Measurements from ENCODE around the gene CCDC106.

CCDC106 gene

DNA sequence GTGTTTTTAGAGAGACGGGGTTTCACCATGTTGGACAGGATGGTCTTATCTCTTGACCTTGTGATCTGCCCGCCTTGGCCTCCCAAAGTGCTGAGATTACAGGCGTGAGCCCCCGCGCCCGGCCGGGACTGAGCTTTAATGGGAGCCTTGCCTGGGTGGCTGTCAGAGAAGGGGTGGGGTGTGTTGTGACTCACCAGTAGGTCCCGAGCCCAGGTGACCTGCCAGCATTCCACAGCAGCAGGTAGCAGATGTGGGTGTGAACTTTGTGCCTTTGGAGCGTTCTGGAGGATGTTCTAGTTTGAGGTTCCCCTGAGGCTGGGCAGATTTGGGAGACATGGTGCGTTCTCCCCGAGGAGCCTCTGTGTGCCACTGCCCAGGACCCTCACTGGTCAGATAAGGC, 19.9 kb downstream of the CCDC106 start:
- DNase-seq (ENCODE audit: low spot score) = no peak

DNA sequence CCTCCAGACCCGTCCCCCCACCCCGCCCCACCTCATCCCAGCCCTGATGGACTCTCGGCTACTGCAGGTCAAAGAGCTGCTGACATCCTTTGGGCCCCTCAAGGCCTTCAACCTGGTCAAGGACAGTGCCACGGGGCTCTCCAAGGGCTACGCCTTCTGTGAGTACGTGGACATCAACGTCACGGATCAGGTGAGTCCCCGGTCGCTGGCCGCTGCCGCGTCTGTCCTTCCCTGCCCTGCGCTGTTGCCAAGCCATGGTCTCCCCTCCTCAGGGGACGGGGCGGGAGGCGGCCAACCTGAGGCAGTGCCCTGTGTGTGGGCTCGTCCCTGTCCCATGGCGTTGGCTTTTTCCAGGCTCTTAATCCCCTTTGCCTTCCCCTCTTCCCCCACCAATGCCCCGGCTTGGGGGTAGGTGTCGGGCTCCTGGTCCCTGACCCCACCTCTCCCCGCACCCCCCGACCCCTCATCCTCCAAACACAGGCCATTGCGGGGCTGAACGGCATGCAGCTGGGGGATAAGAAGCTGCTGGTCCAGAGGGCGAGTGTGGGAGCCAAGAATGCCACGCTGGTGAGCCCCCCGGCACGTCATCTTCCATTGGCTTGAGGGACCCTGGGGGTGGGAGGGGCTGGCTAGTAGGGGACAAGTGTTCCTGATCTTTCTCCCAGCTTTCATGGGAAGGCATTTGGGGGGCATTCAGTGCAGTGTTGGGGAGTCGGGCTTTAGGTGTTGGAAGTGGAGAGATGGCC, 20.8 kb downstream of the CCDC106 start:
- DNase-seq (ENCODE audit: low spot score) = no peak

DNA sequence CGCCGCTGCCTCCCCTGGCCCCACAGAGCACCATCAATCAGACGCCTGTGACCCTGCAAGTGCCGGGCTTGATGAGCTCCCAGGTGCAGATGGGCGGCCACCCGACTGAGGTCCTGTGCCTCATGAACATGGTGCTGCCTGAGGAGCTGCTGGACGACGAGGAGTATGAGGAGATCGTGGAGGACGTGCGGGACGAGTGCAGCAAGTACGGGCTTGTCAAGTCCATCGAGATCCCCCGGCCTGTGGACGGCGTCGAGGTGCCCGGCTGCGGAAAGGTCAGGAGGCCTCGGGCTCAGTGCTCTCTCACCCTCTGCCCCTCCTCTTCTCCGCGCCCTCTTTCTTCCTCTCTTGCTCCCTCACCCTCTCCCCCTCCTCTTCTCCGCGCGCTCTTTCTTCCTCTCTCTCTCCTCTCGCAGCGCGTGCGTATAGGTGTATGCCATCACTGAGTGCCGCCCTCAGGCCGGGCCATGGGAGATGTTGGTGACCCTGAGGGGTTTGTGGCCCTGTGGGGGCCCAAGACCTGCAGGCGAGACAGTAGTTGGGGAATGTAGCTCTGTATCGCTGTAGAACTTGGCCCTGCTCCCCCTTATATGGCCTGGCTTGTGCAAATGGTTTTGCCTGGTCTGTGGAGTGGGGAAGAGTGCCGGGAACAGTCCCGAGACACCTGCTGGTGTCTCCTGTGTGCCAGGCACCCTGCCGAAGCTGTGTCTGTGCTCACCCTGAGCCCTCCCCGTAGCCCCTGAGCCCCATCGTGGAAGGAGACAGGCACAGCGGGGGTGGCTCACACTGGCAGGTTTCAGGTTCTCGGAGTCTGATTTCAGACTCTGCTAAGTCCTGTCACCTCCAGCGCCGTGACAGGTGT, 21.6 kb downstream of the CCDC106 start:
- DNase-seq (ENCODE audit: low spot score) = no peak

DNA sequence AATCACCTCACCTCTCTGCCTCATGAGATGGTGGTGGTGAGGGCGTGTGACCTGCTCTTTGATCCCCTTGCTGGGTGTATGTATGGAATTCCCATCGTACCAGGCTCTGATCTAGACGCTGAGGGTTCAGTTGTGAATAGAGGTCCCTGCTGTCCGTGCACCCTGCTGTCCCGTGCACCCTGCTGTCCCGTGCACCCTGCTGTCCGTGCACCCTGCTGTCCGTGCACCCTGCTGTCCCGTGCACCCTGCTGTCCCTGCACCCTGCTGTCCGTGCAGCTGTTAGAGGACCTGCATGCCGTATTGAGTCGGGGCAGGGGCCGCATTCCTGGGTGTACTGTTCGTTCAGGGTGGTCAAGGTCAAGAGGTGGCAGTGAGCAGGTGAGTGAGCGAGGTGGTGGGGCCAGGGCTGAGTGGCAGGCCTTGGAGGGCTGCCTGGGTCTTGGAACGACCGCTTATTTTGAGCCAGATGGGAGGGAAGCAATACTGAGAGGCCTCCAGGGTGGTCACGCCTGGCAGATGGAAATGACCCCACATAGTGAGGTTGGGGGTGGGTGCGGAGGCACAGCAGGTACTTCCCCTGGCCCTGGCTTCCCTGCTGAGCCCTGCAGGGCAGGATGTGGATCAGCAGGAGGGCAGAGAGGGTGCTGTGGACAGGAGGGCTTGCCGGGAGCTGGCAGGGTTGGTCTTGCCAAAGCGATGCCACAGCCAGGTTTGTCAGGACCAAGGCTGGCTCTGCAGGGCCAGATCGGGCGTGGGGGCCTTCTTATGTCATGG, 22.5 kb downstream of the CCDC106 start:
- no peak for DNase-seq (ENCODE audit: low spot score)

DNA sequence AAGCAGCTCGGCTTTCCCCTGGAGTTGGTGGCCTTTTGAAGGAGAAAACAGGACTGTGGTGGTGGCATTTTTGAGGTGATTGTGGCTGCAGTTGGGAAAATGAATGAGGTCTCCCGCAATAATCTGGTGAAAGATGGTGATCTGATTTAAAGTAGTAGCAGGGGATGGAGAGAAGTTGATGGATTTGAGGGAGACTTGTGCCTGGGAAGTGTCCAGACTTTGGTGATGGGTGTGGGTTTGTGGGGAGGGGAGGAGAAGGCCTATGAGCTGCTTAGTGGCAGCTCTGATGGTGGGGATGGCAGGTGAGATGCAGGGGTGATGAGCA, 23.0 kb downstream of the CCDC106 start:
- no peak for DNase-seq (ENCODE audit: low spot score)

DNA sequence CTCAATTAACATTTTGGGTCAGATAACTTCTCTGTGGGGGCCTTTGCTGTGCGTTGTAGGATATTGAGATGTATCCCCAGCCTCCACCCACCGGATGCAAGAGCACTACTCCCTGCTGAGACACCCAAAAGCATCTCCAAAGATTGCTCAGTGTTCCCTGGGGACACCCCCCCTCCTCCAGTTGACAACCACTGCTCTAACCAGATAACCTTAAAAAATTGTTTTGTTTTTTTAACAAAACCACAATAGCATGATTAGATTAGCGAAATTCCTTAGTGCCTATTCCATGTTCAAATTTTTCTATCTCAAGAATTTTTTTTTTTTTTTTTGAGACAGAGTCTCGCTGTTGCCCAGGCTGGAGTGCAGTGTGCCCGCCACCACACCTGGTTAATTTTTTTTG, 24.4 kb downstream of the CCDC106 start:
- no peak for DNase-seq (ENCODE audit: low spot score)

DNA sequence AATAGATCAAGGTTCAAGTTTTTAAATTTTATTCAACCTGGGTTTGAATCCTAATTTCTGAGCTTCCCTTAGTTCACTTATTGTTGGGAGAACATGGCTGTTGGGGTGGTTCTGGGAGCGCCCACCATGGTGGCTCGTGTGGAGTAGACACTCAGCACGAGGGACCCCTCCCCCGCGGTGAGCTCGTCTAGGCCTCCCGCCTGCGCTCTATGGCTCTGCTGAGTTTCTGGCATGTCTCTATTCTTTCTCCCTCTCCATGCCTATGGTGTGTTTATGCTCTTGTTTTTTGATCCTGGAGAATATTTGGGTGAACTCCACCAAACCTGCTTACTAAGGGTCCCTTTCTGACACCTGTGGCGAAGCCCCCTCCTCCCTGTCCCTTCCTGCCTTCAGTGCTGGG, 25.5 kb downstream of the CCDC106 start:
- DNase-seq (ENCODE audit: low spot score) = no peak

DNA sequence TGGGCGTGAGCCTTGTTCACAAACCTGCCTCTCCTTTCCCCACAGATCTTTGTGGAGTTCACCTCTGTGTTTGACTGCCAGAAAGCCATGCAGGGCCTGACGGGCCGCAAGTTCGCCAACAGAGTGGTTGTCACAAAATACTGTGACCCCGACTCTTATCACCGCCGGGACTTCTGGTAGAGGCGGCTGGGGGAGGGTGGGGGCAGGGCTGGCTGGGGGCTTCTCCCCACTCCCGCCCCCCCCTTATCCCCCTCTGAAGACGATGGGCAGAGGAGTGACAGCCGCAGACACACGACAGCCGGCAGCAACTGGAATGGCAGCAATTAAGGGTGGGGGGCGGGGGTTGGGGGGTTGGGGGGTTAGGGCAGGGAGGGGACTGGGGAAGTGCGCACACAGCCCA, 25.9 kb downstream of the CCDC106 start:
- DNase-seq (ENCODE audit: low spot score) = no peak

DNA sequence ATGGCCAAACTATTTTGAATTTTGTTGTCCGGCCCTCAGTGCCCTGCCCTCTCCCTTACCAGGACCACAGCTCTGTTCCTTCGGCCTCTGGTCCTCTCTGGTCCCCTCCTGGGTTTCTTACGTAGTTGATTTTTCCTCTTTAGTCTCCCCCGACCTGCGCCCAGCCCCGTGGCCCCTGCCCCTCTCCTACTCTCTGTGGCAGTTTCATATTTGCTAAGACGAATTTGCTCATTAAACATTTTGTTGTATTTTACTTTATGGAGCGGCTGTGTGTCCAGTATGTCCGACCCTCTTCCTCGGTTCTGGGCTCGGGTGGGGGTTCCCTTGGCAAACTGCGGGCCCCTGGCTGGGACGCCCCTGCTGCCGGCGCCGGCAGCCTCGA, 26.4 kb downstream of the CCDC106 start:
- DNase-seq (ENCODE audit: low spot score) = no peak

DNA sequence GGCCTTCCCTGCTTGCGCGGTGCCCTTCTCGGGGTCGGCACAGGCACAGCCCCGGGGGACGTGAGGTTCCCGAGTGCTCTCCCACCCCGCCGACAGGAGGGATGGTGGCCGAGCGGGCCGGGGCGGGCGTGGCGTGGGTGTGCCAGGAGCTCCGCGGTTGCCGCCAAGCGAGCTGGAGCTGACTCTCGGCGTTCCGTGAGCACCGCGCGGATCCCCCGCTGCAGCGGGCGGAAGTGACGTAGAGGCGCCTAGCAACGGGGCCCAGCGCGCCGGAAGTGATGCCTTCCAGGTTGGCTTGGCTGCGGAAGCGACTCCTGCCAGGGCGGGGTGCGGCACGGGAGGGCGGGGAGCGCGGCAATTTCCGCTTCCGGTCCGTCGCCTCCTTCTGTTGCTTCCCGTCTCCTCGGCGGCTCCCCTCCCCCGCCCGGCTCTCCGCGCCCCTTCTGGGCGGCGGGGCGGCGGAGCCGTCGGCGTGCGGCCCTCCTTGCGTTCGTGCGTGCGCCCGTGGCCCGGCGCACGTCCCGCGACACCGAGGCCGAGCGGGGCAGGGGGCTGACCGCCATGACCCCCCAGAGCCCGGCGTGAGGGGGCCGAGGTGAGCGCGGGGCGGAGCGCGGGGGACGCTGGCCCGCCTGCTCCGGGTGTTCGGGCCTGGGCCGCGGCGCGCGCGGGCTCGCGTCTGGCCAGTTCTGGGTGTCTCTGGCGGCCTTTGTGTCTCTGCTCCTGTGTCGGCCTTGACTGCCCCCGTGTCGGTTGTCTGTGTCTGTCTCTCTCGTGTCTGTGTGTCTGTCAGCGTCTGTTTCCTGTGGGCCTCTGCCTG, 27.0 kb downstream of the CCDC106 start, which contains the start of gene EPN1:
Gene EPN1, plus strand, starts transcription at position 386 of the 820 bp plus-strand sequence. CDS start 3,402 bp downstream, outside the sequence.
- DNase-seq (ENCODE audit: low spot score) = peak; percentile 89

DNA sequence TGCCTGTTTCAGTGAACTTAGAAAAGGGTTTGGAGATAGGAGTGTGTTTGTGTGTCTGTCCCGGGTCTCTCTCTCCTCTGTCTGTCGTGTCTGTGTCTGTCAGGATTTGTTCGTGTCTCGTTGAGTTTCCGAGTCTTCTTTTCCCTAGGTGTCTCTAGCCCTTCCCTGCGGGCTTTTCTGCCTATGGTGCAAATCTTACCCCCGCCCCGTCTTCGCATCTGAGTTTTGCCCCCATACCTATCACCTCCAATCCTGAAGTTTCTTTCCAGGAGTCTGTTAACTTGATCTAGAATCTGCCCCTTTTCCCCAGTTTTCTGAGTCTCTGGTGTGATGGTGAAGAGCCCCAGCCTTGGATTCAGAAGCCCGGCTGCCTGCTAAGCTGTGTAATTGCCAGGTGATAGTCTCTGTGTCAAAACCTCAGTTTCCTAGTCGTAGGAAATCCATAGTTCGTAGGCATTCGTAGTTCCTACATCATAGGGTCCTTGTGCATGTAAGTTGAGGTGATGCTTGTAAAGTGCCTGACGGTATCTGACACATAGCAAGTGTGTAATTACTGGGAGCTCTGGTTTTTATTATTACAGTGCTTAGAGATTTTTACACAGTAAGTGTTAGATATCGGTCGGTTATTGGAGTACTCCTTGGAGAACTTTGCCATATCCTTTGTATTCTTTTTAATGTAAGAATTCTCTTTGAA, 27.8 kb downstream of the CCDC106 start:
- DNase-seq (ENCODE audit: low spot score) = no peak

DNA sequence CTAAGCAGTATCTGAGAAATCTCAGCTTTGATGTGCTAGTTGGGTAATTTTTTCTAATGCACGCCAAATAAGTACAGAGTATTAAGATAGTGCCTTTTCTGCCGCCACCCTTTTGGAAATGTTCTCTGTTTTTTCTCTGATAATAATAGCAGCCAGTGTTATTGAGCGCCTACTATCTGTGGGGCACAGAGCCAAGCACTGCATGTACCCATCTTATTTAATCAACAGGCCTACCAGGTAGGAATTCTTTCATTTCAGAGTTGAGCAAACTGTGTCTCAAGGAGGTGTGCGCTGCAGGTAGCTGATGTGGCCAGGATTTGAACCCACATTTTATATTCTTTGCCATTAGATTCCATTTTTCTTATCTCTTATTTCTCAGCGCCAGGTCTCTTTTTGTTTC, 28.4 kb downstream of the CCDC106 start:
- no peak for DNase-seq (ENCODE audit: low spot score)

DNA sequence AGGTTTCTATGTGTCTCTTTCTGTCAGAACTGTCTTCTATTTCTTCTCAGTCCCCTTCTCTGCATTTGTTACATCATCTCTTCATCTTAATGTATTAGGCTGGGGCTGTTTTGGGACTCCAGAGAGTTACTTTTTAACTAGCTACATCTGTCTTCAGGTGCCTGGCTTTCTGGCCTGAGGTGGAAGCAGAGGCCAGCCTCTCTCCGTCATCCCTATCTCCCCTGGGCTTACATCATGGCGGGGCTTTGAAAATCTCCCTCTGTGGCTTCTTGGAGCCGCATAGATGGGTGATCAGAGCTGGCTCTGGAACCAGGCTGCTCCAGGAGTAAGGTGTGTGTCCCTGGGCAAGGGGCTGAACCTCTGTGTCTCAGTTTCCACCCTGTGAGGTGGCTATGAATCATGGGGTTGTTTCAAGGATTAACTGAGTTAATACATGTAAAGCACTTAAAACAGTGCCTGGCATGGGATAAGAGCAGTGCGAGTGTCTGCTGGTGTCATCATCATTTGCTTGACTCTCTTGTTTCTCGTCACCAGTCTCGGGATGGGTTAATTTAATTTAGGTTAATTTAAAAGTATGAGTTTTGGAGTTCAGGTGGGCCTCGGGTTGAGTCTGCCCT, 29.0 kb downstream of the CCDC106 start:
- no peak for DNase-seq (ENCODE audit: low spot score)

DNA sequence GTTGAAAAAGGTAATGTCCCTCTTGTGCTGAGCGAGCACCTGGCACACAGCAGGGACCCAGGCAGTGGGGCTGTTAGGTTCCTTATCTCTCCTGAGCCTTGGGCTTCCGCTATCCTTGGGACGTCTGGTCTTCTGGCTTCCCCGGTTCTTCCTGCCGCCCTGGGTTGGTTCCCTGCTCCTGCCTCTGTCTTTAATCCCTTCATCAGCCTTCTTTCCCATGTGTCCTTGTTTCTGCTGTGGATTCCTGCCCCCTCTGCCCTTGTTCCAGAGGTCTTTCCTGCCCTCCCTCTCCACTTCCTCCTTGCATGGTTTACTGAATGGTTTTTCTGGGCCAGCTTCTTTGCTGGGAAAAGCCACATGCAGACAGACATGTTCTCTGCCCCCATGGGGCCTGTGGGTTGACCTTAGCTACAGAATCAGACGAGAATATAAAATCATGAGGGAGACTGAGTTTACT, 29.6 kb downstream of the CCDC106 start:
- no peak for DNase-seq (ENCODE audit: low spot score)

DNA sequence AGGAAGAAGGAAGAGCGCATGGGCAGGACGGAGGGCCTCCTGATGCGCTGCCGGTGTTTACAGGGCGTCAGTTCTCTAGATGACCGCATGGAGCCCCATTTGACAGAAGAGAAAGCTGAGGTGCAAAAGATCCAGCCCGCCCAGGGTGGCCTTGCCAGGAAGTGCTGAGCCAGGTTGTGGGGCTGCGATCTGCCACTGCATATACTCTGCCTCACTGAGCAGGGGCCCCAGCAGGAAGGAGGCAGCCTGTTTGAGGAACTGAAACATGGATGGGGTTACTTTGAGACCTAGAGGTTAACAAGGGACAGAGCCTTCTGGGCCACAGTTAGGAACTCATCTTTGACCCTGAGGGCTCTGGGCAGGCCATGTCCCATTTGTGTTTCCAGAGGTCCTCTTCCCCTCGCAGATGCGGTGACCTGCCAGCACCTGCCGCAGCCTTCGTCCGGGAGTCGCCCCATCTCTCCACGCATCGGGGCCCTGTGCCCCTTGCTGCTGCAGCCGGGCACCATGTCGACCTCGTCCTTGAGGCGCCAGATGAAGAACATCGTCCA, 30.2 kb downstream of the CCDC106 start:
- no peak for DNase-seq (ENCODE audit: low spot score)

DNA sequence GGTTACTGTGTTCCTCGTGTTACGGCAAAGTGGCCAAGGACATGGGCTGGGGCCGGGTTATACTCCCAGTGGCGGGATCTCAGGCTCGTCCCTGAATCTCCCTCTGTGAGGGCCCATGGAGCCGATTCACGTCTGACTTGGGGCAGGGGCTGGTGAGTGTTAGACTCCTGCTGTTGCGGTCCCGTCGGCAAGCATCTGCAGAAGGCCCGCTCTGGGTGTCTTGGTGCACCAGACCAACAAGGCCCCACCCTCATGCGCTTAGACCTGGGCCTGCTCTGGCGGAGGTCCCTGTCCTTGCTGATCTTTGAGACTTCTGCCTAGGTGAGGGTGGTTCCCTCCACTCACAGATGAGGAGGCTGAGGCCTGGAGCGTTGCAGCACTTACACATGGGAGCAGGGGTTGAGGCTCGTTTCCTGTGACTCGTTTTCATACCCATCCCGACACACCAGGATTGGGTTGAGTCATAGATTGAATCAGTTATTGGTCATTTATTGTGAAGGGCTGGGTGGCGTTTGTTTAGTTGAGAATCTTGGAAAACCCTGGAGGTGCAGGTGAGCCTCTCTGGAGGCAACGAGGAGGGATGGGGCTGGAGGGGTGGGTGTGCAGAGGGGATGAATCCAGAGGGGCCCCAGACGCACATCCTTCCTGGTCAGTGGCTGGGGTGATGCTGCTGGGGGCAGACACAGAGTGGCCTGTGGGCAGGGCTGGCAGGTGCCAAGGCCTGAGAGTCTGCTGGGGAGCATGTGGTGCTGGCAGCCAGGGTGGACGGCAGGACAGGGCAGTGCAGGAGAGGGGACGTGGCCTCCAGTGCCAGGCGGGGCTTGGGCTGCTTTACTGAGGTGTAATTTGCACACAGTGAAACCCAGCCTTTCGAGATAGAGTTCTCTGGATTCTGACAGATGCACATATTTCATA, 31.6 kb downstream of the CCDC106 start:
- DNase-seq (ENCODE audit: low spot score) = no peak

DNA sequence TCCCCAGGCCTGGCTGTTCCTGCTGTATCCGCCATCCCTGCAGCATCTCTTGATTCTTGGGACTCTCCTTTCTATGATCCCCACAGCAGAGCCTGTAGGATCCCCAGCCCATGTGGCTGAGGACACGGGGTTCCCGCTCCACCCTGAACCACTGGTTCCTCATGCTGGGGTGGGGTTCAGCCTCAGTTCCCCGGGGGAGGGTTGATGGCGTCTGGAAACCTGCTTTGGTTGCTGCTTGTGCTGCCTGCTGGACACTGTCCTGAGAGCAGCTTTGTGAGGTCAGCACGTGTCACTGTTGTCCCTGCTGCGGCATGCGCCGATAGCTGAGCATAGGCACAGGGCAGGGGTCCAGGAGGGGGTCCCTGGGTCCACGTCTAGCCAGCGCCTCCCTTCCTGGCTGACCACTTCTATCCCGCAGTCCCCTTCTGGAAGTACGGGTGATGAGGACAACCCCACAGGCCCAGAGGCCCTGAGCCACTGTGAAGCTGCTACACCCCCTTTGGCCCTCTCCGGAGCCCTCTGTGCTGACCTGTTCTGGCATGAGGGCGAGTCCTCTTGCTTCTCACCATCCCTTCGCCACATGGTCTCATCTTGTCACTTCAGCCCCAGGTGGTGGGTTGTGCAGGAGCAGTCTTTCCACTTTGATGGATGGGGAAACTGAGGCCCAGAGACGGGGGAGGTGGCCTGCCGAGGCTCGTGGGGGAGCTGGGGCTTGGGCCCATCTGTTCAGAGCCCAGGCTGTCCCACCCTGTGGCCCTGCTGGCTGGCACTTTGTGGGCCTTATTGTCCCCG, 32.5 kb downstream of the CCDC106 start:
- DNase-seq (ENCODE audit: low spot score) = no peak

All from SK-N-DZ (cell line).